ENCODE data around the gene NUDT14. TPM values are rescaled to one million over a fixed set of nuclear protein-coding genes. Genes with fewer than 3 reads are reported as not detected.

The NUDT14 gene
- total and polyA plus RNA-seq, 2 of the 8 experiments (the other 6 are each of a cell fraction or from before 2014, with no cell fraction given): 25.5 to 33.3 TPM

DNA sequence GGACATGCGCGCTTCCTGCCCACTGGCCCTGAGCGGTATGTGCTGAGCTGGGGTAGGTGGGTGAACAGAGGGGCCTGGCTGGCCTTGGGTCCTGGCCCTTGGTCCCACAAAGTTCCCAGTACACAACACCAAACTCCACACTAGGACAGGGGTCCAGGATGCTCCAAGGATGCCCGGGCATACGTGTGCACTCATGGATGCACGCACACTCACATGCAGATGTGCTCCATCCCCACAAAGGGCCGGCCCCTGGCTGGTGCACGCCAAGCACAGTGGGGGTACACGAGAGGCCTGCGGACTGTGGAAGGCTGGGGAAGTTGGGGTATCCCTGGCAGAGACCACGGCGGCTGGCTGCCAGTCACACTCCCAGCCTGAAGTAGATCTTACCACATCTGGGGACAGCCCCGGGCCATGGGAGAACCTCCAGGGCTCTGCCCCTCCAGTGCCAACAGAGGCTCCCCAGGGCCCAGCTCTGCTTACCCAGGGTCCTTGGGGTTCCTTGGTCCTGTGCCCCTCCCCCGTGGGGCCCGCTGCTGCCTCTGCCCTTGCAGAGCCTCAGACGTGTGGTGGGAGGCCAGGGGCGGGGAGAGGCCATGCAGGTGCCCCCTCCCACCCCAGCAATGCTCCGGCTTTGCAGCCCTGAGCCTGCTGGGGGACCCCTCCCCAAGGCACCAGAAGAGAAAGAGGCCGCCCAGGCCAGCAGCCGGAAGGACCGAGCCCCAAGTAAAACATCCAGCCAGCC, 24.0 kb upstream of the NUDT14 start (continued):
- TF ChIP-seq, protein P1, sequence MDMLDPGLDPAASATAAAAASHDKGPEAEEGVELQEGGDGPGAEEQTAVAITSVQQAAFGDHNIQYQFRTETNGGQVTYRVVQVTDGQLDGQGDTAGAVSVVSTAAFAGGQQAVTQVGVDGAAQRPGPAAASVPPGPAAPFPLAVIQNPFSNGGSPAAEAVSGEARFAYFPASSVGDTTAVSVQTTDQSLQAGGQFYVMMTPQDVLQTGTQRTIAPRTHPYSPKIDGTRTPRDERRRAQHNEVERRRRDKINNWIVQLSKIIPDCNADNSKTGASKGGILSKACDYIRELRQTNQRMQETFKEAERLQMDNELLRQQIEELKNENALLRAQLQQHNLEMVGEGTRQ (IDR thresholded peaks at IDR 0.05; ENCODE audit: low read length): no peak
- TF ChIP-seq SIRT6 (IDR thresholded peaks at IDR 0.05; ENCODE audit: low read length): no peak
- no peak for TF ChIP-seq RAD21 (IDR thresholded peaks at IDR 0.05 in 1 of 2, conservative IDR thresholded peaks at IDR 0.05 in 1 of 2; ENCODE audit: low read depth in 2 of 2, low read length in 2 of 2)
- TF ChIP-seq, protein P2, sequence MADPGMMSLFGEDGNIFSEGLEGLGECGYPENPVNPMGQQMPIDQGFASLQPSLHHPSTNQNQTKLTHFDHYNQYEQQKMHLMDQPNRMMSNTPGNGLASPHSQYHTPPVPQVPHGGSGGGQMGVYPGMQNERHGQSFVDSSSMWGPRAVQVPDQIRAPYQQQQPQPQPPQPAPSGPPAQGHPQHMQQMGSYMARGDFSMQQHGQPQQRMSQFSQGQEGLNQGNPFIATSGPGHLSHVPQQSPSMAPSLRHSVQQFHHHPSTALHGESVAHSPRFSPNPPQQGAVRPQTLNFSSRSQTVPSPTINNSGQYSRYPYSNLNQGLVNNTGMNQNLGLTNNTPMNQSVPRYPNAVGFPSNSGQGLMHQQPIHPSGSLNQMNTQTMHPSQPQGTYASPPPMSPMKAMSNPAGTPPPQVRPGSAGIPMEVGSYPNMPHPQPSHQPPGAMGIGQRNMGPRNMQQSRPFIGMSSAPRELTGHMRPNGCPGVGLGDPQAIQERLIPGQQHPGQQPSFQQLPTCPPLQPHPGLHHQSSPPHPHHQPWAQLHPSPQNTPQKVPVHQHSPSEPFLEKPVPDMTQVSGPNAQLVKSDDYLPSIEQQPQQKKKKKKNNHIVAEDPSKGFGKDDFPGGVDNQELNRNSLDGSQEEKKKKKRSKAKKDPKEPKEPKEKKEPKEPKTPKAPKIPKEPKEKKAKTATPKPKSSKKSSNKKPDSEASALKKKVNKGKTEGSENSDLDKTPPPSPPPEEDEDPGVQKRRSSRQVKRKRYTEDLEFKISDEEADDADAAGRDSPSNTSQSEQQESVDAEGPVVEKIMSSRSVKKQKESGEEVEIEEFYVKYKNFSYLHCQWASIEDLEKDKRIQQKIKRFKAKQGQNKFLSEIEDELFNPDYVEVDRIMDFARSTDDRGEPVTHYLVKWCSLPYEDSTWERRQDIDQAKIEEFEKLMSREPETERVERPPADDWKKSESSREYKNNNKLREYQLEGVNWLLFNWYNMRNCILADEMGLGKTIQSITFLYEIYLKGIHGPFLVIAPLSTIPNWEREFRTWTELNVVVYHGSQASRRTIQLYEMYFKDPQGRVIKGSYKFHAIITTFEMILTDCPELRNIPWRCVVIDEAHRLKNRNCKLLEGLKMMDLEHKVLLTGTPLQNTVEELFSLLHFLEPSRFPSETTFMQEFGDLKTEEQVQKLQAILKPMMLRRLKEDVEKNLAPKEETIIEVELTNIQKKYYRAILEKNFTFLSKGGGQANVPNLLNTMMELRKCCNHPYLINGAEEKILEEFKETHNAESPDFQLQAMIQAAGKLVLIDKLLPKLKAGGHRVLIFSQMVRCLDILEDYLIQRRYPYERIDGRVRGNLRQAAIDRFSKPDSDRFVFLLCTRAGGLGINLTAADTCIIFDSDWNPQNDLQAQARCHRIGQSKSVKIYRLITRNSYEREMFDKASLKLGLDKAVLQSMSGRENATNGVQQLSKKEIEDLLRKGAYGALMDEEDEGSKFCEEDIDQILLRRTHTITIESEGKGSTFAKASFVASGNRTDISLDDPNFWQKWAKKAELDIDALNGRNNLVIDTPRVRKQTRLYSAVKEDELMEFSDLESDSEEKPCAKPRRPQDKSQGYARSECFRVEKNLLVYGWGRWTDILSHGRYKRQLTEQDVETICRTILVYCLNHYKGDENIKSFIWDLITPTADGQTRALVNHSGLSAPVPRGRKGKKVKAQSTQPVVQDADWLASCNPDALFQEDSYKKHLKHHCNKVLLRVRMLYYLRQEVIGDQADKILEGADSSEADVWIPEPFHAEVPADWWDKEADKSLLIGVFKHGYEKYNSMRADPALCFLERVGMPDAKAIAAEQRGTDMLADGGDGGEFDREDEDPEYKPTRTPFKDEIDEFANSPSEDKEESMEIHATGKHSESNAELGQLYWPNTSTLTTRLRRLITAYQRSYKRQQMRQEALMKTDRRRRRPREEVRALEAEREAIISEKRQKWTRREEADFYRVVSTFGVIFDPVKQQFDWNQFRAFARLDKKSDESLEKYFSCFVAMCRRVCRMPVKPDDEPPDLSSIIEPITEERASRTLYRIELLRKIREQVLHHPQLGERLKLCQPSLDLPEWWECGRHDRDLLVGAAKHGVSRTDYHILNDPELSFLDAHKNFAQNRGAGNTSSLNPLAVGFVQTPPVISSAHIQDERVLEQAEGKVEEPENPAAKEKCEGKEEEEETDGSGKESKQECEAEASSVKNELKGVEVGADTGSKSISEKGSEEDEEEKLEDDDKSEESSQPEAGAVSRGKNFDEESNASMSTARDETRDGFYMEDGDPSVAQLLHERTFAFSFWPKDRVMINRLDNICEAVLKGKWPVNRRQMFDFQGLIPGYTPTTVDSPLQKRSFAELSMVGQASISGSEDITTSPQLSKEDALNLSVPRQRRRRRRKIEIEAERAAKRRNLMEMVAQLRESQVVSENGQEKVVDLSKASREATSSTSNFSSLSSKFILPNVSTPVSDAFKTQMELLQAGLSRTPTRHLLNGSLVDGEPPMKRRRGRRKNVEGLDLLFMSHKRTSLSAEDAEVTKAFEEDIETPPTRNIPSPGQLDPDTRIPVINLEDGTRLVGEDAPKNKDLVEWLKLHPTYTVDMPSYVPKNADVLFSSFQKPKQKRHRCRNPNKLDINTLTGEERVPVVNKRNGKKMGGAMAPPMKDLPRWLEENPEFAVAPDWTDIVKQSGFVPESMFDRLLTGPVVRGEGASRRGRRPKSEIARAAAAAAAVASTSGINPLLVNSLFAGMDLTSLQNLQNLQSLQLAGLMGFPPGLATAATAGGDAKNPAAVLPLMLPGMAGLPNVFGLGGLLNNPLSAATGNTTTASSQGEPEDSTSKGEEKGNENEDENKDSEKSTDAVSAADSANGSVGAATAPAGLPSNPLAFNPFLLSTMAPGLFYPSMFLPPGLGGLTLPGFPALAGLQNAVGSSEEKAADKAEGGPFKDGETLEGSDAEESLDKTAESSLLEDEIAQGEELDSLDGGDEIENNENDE (IDR thresholded peaks at IDR 0.05; ENCODE audit: insufficient replicate concordance, low read length): no peak
